Head of caudate nucleus (tissue), 42 donors: ENCODE results near the gene MAML3.

ENCODE experiments used
- DNase-seq, 42 donors: peaks; one replicate each; pipeline versions ENCODE4 v3.0.0 to v3.0.0-alpha.2; 2020 to 2021; ENCODE audit warnings: mixed read lengths in 7 of 42
- intact Hi-C: fragments of 100-400 bp; cut with DNase I; formaldehyde crosslinking; loops from one replicate; pipeline ENCODE4 v1.15.0; 2022

The MAML3 gene

DNA sequence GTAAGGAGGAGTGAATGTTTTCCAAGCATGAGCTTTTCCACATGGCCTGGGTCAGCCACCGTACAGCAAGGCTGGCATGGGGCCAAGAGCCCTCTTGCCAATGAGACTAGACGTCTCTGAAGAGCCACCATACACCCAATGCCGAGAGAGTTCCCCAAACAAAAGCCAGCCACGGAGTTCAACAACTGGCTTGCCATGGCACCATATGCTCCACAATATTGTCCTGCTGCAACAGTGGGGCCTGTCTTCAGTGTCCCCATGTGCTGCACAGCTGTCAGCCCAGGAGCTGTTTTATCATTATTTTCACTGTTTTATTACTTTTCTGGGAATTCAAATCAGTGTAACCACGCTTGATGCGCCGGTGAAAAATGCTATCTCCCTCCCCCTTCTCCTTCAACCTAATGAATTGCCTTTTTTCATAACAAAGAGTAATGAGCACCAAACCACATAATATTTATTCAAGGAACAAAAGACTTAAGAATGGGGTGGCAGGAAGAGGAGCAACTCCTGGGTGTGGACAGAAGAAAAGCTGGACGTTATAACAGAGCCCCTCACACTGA, 18.4 kb downstream of the MAML3 start:
- peak; percentile 14 to 85 (median 64) for DNase-seq
- intact Hi-C loops: no loop called here

DNA sequence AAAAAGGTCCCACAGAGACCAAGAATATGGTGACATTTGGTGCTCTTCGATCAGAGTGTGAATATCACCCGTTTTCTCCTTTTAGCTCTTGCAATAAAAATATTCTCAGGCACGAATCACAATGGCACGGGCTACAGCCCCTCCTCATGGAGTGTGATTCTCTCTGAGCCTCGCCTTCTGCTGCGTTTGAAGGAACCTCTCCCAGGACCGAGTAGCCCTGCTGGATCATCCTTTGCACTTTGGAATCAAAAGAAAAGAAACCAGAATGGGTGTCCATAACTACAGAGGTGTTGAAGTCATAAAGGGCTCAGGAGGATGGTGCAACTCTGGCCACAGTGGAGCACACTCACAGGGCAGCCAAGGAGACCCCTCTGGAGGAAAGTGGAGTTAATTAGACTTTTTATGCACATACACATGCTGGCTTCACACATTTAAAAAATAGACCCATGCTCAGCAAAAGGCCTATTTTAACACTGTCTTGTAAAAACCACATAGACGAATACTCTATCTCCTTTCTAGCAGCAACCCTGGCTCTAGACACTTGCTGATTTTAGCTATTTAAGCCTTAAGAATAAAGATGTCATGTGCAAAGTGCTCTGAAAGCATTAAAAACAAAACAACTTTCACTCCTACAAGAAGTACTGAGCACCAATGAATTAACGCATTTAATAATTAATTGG, 19.1 kb downstream of the MAML3 start:
- DNase-seq: no peak
- intact Hi-C loops: no loop called here

DNA sequence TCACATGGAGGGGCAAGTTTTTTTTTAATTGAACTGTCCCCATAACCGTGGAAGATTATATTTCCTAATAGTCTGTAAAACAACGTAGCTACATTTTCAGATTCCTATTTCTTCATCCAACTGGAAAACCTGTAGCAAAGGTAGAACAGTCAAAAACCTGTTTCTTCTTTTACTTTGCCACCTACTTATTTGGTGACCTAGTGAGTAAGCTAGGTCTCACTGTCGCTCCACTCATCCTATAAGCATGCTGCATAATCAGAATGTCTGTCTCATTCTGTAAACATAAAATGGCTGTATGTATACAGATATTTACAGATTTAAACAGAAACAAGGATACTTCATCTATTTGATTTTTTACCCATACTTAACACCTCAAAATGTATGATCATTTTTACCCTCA, 20.4 kb downstream of the MAML3 start:
- no peak for DNase-seq
- intact Hi-C loops: no loop called here

DNA sequence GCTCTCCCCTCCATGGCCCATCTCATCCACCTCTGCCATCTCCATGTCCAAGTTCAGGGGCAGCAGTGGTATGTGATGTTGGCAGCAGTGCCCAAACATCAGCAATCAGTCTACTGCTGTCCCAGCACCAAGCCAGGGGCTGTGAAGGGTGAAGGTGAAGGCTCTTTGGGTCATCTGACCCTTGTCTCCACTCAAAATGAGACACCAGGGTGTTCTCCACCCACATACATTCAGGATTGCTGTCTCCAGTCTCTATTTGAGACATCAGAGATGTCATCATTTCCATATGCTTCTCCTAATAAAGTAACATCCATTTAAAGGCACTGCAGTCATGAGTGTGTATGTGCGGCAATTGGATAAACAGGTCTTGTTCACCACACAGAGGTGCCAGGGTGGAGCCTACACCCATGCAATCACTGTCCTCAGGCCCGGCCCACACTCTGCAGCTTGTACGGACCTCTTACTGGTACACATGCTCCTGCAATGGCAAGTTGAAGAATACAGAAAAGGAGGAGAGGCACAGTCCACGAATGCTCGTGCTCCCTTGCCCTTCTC, 22.2 kb downstream of the MAML3 start:
- no peak for DNase-seq
- intact Hi-C loops: no loop called here

DNA sequence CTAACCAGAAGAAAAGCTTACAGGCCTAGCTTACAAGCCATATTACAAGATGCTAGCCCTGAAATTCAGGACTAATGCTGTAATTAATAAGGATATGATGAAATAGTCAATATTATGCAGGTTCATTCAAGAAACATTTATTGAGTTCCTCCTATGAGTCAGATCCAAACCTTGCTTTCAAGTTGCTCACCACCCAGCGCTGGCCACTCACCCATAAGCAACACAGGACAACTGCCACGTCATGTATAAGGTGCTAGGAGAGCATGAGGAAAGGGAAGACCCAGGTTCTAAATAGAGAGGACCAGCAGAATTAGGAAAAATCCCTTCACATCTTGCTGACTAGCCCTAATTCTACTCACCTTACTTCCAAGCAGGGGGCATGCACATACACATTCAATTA, 23.3 kb downstream of the MAML3 start:
- intact Hi-C loops: no loop called here
- no peak for DNase-seq

DNA sequence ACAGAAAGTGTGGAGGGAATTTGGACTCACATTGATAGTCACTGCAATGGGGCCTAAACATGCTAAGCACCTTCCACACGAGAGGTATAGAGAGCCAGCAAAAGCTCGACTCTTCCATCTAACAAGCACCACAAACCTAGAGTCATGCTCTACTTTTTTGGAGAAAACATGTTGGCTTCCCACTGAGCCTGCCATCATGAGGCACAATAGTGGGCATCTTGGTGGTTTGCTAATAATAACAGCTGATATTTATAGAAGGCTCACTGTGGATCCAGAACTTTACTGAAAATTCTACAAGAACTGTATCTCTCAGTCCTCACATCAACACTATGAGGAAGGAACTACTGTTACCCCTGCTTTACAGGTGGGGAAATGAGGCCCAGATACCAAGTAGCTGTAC, 26.6 kb downstream of the MAML3 start:
- intact Hi-C loops: no loop called here
- no peak for DNase-seq

DNA sequence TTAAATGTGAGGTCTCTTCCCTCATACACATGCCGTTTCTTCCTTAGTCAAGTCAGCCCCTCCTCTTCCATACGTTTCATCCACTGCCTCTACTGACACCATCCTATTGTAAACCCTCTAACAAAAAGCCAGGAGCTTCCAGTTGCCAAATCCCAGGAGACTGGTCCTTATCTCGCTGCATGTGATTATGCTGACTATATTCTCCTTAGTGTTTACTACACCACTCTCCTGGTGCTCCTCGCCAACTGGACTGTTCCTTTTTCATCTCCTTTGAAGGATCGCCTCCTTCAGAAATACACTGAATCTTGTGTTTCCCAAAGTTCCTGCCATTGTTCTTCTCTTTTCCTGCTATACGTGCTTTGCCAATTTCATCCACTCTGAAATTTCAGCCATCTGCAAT, 27.7 kb downstream of the MAML3 start:
- intact Hi-C loops: no loop called here
- DNase-seq: no peak

DNA sequence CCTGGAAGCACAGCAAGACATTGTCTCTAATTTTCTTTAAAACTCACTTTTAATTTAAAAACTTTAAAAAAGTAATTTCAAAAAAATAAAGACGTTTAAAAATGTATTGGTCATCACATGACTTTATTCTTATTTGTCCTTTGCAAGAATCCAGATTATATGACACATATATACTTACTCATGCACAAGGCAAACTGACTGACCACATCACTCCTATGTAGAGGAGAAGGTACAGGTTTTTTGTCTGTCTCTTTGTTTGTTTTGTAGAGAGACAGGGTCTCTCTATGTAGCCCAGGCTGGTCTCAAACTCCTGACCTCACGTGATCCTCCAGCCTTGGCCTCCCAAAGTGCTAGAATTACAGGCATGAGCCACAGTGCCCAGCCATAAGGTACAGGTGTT, 28.6 kb downstream of the MAML3 start:
- intact Hi-C loops: no loop called here
- no peak for DNase-seq

DNA sequence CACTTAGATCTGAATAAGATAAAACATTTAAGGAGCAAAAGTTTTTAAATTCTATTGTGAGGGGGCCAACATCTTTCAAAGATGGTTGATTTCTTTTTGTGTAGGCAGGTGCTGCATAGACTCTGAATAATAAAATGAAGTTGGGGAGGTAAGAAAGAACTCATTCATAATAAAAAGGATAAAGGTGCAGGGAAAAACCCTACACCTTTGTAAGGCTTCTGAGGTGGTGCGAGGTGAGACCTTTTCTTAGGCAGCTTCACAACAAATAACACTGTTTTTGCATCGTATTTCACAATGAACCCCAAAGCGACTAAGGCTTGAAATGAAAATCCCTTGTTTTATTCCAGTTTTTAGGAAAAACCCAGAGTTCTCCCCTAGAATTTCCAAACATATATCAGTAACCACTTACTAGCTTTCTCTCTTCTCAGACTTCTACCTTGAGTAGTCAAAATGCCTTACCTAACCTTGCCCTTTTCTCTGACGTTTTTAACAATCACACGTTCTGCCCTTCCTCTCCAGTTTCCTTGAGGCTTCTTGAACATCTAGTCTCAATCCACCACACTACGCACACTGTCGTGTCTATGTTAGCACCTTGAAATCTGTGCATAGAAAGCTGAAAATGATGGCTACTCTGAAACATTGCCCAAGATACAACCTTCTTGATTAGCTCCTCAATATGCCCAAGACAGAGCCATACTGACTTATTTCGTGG, 30.2 kb downstream of the MAML3 start:
- intact Hi-C loops: no loop called here
- DNase-seq: no peak

DNA sequence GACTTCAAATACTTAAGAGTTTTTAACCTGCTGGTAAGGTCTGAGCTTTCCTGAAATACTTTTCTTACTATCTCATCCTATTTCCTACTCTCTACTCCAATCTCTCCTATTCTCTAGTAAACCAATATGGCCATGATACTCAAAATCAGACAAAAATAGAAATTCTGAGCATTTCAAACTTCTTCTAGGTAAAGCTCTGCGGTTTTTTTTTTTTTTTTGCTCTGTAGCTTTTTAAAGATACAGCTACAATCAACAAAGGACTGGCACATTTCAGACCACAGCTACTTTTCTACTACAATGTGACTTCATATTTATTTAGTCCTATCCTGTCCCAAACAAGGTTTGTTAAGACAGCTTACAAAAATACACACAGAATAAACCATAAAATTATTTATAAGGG, 31.1 kb downstream of the MAML3 start:
- DNase-seq: no peak
- intact Hi-C loops: no loop called here

DNA sequence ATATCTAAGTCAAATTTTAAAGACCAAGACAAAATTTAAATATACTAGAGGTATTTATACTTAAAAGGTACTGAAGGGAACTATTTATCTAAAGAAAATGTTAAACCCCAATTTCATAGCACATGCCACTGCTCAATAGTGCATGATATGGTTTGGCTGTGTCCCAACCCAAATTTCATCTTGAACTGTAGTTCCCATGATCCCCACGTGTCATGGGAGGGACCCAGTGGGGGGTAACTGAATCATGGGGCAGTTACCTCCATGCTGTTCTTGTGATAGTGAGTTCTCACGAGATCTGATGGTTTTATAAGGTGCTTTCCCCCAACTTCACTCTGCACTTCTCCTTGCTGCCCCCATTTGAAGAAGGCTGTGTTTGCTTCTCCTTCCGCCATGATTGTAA, 32.3 kb downstream of the MAML3 start:
- intact Hi-C loops: no loop called here
- no peak for DNase-seq

DNA sequence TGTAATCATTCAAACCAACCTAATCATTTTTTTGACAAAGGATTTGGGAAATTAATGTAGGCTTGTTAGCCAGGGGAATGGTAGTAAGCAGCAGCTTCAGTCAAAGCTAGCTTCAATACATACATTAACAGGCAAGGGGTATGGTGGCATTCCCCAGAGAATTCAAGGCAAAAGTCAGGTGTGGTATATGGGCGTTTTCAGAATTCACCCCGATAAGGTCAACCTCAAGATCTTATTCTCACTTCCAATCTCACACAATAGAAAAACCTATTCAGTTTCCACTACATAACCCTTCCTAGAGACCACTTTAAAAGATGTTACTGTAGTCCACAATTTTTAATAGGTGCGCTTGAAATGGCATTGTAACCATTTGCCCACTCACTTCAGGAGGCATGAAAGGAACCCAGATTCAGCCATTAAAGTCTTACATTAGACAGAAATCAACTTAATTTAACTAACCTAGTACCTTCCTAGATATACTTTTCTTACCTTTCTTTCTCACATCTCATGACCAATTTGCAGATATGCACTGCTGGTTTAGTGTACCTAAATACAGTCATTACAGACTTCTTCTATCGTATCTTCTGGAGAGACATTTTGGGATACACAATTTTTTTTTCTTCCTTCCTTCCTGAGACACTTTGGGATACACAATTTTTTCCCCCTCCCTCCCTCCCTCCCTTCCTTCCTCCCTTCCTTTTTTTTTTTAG, 34.9 kb downstream of the MAML3 start:
- intact Hi-C loops: no loop called here
- DNase-seq: no peak

DNA sequence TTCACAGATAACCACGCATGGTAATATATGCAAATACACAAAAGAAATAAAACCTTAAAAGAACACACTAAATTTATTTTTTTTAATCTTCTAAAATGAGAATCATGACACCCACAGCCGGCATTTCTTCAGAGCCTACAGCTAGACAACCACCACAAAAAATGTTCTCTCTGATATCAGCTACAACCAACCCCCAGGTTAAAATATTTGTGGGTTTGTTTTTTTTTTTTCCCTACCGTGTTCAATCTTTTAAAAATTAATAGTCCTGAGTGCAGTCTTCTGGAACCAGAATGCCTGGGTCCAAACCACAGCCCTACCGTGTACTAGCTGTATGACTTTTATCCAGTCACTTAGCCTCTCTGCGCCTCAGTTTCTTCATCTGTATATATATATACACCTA, 36.0 kb downstream of the MAML3 start:
- intact Hi-C loops: no loop called here
- no peak for DNase-seq

DNA sequence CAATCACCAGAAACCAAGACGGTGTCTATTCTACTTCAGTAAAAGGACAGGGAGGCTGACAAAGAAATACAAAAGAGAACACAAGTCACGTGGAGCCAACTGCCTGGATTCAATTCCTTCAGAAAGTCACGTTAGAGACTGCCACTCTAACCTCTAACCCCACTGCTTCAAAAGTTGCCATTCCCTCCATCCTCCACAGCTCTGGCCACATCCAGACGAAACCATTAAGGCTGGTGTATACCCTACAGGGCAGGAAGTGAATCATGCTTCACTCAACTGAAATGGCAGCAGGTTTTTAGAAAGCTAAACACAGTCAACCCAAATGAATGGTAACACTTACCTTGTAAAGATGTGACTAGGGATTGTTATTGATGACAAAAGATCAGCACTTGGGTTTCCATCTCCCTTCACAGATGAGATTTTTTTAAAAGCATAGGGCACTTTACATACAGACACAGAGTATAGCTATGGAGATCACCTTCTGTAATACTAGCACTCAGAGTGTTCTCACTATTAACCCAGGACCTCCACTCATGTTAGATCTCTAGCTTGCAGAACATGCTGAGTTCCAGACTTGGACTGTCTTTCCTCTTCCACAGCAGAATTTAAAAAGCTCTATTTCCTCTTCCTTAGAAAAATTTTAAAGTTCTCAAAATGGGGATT, 37.4 kb downstream of the MAML3 start:
- intact Hi-C loops: no loop called here
- DNase-seq: peak in 1 of 42 donors; percentile 27

DNA sequence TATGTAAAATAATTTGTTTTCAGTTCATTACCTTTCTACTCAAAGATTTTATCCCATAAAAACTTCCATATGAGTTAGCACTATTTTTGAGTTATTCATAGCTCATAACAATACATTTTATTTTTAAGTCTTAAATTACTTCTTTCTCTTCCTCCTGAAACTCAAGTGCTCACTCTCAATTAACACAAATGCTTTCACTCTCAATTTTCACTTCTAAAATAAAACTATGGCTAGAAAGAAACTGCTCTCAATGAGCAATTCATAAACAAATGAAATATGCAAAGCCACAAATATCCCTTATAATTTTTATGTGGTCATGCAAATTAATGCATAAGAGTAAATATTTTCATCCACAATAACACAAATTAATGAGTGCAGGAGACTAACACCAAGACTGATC, 38.8 kb downstream of the MAML3 start:
- no peak for DNase-seq
- intact Hi-C loops: no loop called here

DNA sequence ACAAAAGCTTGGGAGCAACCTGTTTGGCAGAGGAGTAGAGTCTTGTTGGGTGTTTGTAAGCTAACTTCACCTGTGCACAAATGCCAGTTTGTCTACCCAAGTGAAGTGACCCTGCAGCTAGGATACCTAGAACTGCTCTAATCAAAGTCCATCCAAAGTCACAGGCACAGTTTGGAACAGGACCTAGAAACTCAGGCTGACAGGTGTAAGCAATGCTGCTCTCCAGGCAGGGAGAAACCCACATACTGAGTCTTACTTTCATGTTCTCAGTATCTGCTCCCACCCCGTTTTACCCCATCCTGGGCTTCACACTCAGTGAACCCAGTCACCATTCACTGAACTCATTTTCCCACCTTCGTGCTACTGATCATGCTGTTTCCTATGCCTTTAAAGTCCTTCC, 40.3 kb downstream of the MAML3 start:
- intact Hi-C loops: no loop called here
- DNase-seq: no peak

DNA sequence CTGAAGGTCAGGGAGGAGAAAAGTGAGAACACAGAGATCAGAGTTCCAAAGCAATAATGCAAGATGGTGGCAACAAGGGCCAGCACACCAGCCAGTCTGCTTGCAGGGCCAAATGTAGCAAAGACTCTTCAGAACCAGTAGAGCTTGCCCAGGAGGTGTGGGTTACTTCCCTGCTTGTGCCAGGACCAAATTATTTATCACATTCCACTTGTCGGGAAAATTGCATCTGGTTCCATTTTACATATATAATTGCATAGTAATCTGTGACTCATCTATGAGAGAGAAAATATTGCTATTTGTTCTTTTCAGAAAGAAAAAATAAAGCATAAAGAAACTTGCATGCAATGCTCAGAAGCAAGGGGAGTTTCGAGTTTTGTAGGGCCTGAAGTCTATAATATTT, 41.4 kb downstream of the MAML3 start:
- intact Hi-C loops: no loop called here
- no peak for DNase-seq

DNA sequence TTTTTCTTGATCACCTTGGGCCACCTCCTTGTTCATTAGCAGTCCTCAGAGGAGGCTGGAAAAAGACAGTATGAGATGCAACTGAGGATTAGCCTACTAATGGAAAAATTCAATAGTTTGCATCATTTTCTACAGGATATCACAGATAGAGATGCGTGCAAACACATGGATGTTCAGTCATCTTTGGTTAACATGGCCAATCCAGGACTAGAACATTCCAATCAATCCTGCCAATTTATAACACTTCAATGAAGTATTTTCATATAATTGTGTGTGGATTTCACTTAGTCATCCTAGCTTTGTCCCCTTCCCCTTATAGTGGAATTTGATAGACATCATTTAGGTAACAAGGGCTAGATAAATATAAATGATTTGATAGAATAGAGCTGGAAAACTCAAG, 42.7 kb downstream of the MAML3 start:
- DNase-seq: no peak
- intact Hi-C loops: no loop called here

DNA sequence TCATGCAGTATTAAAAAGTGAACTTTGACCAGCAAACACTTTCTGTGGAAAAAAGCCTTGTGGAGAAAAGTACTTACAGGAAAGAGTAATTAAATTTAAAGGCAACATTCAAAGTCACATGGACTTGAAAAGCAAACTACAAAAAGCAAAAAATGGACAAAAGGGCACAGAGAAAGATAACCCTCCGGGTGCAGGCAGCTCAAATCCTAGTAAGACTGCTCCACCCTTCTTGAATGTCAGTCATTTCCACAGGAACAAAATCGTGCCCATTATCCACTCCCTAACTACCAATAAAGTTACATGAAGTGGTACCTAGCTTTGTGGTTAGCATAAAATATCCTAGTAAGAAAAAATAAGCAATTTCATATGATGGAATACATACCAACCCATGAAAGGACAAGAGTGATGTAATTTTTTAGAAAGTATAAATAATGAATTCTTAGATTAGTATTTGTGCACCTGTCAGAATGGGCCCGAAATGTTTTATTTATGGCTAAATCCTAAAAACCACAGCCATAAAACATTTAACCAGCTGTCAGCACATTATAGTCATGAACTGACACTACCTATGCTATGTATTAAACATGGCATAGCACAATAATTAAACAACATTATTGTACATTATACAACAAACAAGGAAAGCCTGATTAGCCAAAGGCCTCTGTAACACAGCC, 43.3 kb downstream of the MAML3 start:
- intact Hi-C loops: no loop called here
- no peak for DNase-seq
